Activated B cell treated with CpG ODN at 0.5 μM for 24 hours (primary cell): ENCODE data around the gene NADSYN1. TPM values are rescaled to one million over a fixed set of nuclear protein-coding genes. Genes with fewer than 3 reads are reported as not detected.

Experiments
- ATAC-seq: fragments of 200-7000 bp; cut with Tn5 transposase; one replicate; pipeline ENCODE4 v1.10.0; 2021; ENCODE audit warnings: low read depth, mild to moderate bottlenecking, moderate library complexity
- CTCF ChIA-PET: fragments of 350-600 bp; sonication (Branson Sonifier 250); formaldehyde crosslinking; loops from one replicate; lab custom pipeline; 2021; ENCODE audit warnings: antibody characterized with exemption; lab: Charles Lee
- POLR2A ChIA-PET: fragments of 350-600 bp; sonication (Branson Sonifier 250); formaldehyde crosslinking; loops from one replicate; lab custom pipeline; 2021; ENCODE audit warnings: antibody characterized with exemption; lab: Charles Lee
- DNase-seq: peaks from one replicate; pipeline ENCODE4 v3.0.0; 2022
- H3K27ac Mint-ChIP-seq: one replicate; pipeline ENCODE4 v1.8.0; 2020; ENCODE audit warnings: mixed read lengths
- H3K27me3 Mint-ChIP-seq: one replicate; pipeline ENCODE4 v1.8.0; 2021; ENCODE audit warnings: mixed read lengths
- H3K36me3 Mint-ChIP-seq: one replicate; pipeline ENCODE4 v1.8.0; 2021; ENCODE audit warnings: low read depth, mixed read lengths
- H3K4me1 Mint-ChIP-seq: one replicate; pipeline ENCODE4 v1.8.0; 2021; ENCODE audit warnings: mixed read lengths
- H3K4me3 Mint-ChIP-seq: one replicate; pipeline ENCODE4 v1.8.0; 2020; ENCODE audit warnings: mild to moderate bottlenecking, mixed read lengths
- H3K9me3 Mint-ChIP-seq: one replicate; pipeline ENCODE4 v1.8.0; 2020; ENCODE audit warnings: mixed read lengths
- CTCF ChIP-seq: fragments of 200-600 bp; IDR thresholded peaks from one replicate; pipeline ENCODE4 v1.8.0; 2022; ENCODE audit warnings: antibody characterized with exemption, mild to moderate bottlenecking
- intact Hi-C: fragments of 100-400 bp; cut with micrococcal nuclease; formaldehyde crosslinking; loops from one replicate; pipeline ENCODE4 v1.15.1; 2024
- total RNA-seq: library from RNA; stranded (reverse); gene quantifications from 2 replicates; pipeline ENCODE4 v1.2.3, GENCODE V29; 2022

The NADSYN1 gene
- total RNA-seq, 1 donor from 2014 or later = 146 TPM

- Mint-ChIP-seq H3K27ac (no peak overlapping the region), H3K4me3 (no peak overlapping the region), H3K36me3 (peaks cover 87% of the 10 kb centered on the region), H3K4me1 (peaks cover 10% of the 10 kb centered on the region), H3K27me3 (no peaks in the 10 kb centered on the region), H3K9me3 (no peaks in the 10 kb centered on the region)
- intact Hi-C loops = no loop called here
- POLR2A ChIA-PET = no interaction called here
- CTCF ChIA-PET = no interaction called here
- ATAC-seq (no peak), DNase-seq (peak; percentile 3)
- no peak for TF ChIP-seq CTCF
Measured at GRCh38 chr11:71491940-71492339, 38.9 kb downstream of the NADSYN1 start.

GRCh38 chr11:71495286-71496230 is 42.6 kb downstream of the NADSYN1 start:
- no peaks in the 10 kb centered on the region for H3K4me1 Mint-ChIP-seq
- intact Hi-C loops = no loop called here
- H3K27ac Mint-ChIP-seq = no peak overlapping the region
- no peaks in the 10 kb centered on the region for H3K27me3 Mint-ChIP-seq
- H3K4me3 Mint-ChIP-seq = no peak overlapping the region
- DNase-seq (no peak), ATAC-seq (no peak)
- POLR2A ChIA-PET = no interaction called here
- no peak for TF ChIP-seq CTCF
- H3K36me3 Mint-ChIP-seq = peaks cover 92% of the 10 kb centered on the region
- CTCF ChIA-PET = no interaction called here
- no peaks in the 10 kb centered on the region for H3K9me3 Mint-ChIP-seq

- no peak for ATAC-seq
- peaks cover 89% of the 10 kb centered on the region for H3K36me3 Mint-ChIP-seq
- H3K4me3 Mint-ChIP-seq = no peak overlapping the region
- H3K27ac Mint-ChIP-seq = peak overlapping the region; percentile 8
- POLR2A ChIA-PET = no interaction called here
- intact Hi-C loops = no loop called here
- CTCF ChIA-PET = no interaction called here
- peak; percentile 12 for DNase-seq
- H3K9me3 Mint-ChIP-seq = no peaks in the 10 kb centered on the region
- H3K4me1 Mint-ChIP-seq = no peaks in the 10 kb centered on the region
- no peak for TF ChIP-seq CTCF
- no peaks in the 10 kb centered on the region for H3K27me3 Mint-ChIP-seq
Measured at GRCh38 chr11:71496421-71496820, 43.4 kb downstream of the NADSYN1 start.

GRCh38 chr11:71498091-71498490 is 45.1 kb downstream of the NADSYN1 start:
- H3K36me3 Mint-ChIP-seq = peaks cover 85% of the 10 kb centered on the region
- intact Hi-C loops = no loop called here
- no peak for TF ChIP-seq CTCF
- ATAC-seq (no peak), DNase-seq (no peak)
- H3K9me3 Mint-ChIP-seq = no peaks in the 10 kb centered on the region
- CTCF ChIA-PET = no interaction called here
- POLR2A ChIA-PET = no interaction called here
- H3K4me1 Mint-ChIP-seq = no peaks in the 10 kb centered on the region
- no peak overlapping the region for H3K27ac Mint-ChIP-seq
- H3K4me3 Mint-ChIP-seq = no peak overlapping the region
- H3K27me3 Mint-ChIP-seq = no peaks in the 10 kb centered on the region

GRCh38 chr11:71499125-71499524 is 46.1 kb downstream of the NADSYN1 start:
- intact Hi-C loops = no loop called here
- H3K27me3 Mint-ChIP-seq = no peaks in the 10 kb centered on the region
- POLR2A ChIA-PET = no interaction called here
- H3K4me3 Mint-ChIP-seq = no peak overlapping the region
- no peaks in the 10 kb centered on the region for H3K4me1 Mint-ChIP-seq
- no peaks in the 10 kb centered on the region for H3K9me3 Mint-ChIP-seq
- DNase-seq = no peak
- ATAC-seq = no peak
- peaks cover 87% of the 10 kb centered on the region for H3K36me3 Mint-ChIP-seq
- H3K27ac Mint-ChIP-seq = no peak overlapping the region
- no peak for TF ChIP-seq CTCF
- CTCF ChIA-PET = no interaction called here
